ENCODE measurements around the gene MPC2.
"Not testable (repeated sequence)": the region's sequence is repeated elsewhere in the genome, so short reads cannot be mapped to it uniquely, and the experiment has no call there.

The MPC2 gene

DNA sequence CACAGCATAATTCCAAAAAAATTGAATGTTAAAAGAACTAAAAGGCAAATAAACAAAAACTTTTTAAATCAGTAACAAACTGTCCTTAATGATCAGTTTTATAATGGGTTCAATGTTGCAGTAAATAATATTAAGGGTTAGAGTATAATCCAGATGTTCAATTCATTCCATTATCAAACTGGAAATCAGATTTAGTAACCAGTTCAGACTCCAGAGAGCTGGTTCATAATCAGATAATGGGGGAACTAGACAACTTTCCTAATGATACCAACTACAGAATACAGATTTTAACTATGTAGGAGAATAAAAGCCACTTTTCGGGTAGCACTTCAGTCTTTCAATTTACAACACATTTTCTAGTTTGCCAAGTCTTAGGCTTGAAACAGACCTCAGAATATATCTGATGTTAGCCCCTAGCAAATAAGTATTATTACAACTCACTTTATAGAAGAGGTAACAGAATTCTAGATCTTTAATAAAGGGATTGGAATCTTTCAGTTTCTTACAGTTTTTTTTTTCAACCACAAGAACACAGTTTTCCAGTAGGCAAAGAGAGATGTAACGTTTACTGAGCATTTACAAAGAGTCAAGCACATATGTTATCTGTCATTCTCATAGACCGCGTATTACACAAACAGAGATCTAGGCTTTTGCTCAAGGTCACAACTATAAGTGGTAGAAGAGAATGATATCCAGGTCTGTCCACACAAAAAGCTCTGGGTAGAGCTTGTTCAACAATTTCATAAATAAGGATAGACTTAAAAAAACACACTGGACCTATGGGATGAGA lies 2.3 kb downstream of the MPC2 start:
- DNase-seq, result peak; percentile 53

DNA sequence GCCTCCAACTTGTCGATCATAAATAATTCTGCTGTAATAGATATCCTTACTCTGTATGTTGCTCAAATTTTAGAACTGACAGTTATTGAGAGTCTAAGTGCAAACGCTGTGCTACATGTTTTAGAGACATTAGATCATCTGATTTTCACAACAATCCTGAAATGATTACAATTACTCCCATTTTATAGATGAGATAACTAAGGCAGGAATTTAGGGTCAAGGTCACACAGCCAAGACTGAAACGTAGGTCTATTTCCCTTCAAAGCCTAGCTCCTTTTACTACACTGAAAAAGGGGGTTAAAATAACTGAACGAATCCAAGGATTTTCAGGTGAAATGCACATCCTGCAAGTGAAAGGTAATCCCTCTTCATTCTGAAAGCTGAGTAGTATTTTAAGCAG lies 3.1 kb downstream of the MPC2 start:
- DNase-seq, result no peak

DNA sequence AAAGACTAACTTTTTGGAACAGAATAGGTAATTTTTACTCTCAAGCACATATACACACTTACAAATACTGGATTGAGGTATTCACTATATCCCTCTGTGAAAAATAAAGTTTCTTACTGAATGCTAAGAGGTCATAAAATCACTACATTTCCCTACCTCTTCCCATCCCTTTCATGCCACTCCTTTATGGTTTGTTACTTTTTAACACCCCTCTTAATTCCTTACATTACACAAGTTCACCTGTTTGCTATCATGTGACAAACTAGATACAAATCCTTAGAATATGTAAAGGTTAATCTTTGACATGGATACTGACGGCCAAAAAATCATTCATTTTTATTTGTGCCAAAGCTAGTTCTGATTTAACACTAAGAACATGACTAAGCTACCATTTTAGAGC lies 7.1 kb downstream of the MPC2 start:
- no peak for DNase-seq

DNA sequence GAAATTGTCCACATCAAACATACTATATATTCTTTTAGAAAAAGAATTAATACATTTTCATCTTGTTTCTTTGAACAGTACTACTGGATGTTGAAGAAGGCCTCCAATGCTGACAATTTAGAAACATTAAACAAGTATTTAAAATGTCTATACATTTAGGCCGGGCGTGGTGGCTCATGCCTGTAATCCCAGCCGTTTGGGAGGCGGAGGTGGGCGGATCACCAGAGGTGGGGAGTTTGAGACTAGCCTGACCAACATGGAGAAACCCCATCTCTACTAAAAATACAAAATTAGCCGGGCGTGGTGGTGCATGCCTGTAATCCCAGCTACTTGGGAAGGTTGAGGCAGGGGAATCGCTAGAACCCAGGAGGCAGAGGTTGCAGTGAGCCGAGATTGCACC lies 8.0 kb downstream of the MPC2 start:
- DNase-seq, result not testable (repeated sequence)

DNA sequence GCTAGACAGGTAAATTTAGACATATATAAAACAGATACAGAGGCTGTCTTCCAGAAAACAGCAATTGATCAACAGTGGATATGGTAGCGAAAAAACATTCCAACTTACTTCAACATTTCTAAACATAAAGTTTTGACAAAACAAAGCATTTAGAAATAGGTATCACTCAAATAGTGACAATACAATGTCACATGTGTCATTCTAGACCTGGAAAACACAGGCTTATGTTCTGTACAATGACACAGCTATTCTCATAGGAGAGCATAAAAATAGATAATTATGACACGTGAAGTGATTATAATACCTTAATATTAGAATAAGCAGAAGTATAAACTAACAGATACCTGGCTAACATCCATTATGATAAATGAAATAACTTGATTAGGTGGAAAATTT lies 8.4 kb downstream of the MPC2 start:
- DNase-seq, result no peak

DNA sequence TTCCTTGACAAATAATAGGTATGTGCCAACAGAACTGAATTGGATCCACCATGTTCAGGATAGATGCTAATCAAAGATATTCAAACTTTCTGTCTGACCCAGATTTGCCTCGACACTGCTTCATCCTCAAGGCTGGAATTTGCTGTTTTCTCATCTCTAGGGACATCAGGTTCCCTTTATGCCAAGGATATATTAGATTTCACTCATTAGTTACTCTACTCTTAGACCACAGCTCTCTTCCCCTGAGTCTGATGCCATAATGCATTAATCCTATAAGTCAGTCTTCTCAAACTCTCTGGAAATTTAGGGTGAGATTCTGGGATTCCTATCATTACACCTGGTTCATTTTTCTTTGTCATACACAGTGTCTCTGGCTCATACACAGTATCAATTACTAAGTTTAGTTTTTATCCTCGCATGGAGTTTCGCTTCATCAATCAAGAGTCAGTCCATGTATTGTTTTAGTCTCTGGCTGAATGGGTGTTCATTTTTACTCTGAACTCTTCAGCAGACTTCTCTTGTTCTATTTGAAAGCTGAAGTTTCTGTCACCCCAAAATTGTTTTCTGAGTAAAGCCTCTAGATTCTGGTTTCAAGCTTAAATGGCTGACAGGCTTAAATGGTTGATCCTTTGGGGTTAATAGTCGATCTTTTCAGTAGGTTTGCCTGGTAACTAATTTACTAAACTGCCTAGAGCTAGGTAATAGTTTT lies 9.7 kb downstream of the MPC2 start:
- DNase-seq, result no peak

DNA sequence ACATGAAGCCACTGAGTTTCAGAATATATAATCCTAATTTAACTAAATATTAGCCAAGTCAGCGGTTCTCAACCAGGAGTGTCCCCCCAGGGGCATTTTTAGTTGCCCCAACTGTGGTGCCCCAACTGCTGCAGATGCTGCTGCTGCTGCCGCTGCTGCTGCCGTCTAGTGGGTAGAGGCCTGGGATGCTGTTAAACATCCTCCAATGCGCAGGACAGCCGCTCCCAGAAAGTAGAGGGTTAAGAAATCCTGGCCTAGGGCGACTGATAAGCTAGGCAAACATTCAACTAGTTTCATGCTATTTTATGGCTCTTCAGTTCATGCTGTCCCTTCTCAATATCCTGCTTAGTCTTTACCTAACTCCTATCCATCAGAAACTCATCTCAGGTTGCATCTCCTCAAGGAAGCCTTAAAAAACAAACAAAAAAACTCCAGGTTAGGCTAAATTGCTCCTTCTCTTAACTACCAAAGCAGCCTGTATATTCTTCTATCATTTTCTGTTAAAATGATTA lies 10.3 kb downstream of the MPC2 start:
- no peak for DNase-seq

DNA sequence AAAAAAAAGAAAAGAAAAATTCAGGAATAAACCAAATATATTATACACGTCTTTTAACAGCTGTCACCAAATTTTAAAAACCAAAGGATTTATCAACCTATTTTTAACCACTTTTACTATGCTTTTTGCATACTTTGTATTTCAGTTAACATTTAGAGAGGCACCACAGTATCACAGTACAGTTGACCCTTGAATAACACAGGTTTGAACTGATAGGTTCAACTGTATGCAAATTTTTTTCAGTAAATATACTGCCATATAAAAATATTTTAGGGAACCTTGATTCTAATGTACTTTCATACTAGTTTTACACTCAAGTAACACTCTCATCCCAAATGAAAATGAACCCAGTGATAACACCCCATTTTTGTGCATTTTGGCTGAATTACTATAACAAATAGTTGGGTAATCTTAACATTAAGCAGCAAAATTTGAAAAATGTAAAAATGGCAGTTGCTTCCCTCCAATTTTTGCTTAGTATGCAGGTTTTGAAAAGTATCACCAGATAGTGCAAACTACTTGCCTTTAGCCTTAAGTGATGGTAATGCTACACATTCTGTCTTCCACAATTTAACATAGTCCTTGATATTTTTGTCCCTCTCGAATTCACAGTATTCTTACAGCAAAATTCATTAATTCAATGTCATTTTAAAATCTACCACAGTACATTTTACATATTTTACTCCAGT lies 12.2 kb downstream of the MPC2 start:
- DNase-seq, result no peak

DNA sequence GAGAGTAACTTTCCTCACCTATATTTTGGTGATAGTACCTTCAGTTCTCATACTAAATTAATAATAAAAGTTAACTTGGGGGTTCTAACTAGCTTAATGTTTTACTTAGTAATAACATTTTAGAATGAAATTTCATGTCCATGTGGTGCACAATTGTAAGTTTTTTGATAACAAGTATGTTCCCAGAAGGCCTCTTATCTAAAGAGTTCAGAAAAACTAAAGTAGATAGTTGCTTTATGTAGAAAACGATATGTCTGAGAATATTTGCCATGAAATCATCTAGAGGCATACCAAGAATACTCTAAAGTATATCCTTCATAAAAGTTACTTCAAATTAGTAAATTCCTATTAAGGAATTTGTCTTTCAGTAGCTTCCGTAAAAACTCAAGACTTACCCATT lies 12.8 kb downstream of the MPC2 start:
- no peak for DNase-seq

DNA sequence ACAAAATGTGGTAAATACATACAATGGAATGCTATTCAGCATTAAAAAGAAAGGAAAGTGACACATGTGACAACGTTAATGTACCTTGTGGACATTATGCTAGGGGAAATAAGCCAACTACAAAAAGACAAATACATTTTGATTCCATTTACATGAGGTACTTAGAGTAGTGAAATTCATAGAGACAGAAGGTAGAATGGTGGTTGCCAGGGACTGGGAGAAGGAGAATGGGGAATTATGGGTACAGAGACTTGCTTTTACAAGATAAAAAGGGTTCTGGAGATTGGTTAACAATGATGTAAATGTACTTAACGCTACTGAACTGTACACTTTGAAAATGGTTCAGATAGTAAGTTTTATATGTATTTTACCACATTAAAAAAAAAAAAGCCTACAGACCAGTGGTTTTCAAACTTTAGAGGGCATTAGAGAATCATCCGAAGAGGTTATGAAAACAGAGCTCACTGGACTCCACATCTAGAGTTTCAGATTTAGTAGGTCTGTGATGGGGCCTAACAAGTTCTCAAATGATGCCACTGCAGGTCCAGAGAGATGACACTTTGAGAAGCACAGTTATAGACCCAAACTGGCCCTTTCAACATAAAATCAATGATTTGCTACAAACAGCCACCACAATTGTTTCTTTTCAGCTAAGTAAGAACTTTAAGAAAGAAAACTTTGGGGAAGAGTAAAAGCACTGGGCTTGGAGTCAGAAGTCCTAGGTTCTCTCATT lies 13.4 kb downstream of the MPC2 start:
- DNase-seq, result no peak

DNA sequence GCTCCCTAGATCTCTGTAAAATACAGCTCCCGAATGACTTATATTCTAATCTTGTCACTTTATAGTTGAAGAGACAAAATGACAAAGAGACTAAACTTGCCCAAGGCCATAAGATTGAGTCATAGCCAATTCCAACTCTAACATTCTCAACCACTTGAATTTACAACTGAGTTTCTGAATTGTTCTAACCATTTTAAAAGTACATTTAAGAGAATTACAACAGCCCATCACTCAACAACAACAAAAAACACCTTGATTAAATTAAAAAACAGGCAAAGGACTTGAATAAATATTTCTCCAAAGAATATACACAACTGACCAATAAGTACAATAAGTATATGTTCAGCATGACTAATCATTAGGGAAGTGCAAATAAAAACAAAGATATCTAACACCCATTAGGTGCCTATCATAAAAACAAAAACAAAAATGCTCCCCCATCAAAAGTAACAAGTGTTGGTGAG lies 14.2 kb downstream of the MPC2 start:
- DNase-seq, result no peak

DNA sequence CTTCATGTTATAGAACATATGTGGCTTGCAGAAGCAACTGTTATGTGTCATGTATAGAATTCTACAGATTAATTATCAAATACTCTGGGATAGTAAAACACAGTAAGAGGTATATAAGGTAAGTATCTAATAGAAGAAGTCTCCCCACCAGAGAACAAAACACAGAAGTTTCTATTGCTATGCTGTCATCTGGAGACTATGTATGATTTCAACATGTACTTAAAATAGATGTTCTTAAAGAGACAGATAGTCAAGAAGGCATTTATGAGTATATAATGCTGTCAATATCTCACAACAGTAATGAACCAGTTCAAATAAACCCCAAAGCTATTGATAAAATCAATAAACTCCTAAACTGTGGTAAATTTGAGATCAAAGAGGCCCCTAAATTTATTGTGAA lies 14.8 kb downstream of the MPC2 start:
- peak; percentile 41 for DNase-seq

DNA sequence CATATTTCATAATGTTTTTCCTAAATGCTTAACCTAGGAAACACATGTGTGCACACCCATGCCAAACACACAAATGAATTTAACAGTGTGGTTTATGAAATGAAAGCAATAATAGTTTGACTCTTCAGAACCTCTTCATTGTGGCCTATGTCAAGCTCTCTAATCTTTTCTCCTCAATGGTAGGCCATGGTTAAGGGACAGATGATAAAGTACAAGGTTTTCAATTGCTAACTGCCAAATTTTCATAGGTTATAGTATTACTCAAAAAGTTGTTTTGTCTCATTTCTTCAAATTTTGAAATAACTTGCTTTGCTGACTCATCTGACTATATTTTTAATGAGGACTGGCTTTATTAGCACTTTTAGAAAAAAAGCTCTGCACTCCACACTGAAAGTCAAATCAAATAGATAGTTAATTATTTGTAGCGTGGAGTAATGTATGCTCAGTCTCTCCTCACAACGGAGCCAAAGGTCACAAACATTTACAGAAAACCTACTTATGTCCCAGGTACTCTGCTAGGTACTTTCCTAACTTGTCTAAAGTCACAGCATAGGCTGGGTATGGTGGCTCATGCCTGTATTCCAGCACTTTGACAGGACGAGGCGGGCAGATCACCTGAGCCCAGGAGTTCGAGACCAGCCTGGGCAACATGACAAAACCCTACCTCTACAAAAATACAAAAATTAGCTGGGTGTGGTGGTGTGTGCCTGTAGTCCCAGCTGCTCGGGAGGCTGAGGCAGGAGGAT lies 19.9 kb downstream of the MPC2 start:
- no peak for DNase-seq

DNA sequence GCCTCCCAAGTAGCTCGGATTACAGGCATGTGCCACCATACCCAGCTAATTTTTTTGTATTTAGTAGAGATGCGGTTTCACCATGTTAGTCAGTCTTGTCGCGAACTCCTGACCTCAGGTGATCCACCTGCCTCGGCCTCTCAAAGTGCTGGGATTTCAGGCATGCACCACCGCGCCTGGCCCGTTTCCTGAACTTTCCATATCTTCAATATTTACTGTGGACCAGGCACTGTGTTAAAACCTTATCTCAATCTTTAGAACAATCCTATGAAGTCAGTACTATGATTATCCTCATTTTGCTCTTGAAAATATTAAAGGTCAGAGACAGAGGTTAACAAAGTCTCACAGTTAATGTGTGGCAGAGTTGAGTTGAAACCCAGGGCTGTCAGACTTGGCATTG lies 21.3 kb downstream of the MPC2 start:
- no peak for DNase-seq

DNA sequence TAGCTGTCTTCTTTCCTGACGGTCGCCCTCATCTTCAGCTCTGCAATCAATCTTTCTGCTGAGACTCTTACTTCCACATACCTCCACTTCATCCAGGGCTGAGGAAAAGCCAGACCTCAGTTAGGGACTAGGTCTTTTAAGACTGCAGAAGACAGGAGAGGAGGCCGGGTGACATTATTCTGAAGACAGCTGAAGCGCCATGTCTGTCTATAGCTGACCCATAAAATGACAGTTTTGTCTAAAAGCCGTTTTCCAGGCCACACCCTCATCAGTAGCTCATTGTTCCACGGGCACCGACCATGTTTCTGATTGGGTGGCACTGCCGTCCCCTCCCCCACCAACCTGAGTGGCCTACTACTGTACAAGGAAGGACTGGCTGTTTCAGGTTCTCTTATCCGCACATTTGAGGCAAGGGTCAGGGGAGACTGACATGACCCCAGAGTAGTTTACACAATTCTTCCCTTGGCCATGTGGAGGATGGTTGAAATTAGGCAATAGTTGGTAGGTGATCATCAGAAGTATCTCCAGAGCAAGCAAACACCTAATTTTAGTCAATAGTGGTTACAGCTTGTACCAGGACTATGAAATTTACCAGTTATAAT lies 22.9 kb downstream of the MPC2 start, which contains the start of gene ADCY10:
Gene ADCY10 (minus strand): TSS at position 240 of the 602 bp plus-strand sequence. CDS start 8,994 bp downstream, outside the sequence.
- no peak for DNase-seq

DNA sequence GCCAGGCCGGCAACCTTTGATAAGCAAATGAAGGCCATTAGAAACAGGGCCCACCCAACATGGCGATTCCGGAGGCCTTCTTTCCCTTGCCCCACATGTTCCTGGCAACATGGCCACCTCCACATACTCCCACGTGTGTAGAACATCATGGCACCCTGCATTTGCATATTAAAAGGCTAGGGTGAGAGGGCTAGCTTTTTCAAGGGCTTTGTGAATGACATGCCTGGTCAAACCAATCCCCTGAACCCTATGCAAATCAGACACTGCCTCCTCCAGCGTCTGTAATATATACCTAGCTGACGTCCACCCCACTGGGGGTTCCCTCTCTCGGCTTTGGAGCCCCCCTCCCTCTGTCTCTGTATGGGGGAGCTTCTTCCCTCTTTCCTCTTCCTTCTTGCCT lies 24.6 kb downstream of the MPC2 start:
- DNase-seq, result no peak

DNA sequence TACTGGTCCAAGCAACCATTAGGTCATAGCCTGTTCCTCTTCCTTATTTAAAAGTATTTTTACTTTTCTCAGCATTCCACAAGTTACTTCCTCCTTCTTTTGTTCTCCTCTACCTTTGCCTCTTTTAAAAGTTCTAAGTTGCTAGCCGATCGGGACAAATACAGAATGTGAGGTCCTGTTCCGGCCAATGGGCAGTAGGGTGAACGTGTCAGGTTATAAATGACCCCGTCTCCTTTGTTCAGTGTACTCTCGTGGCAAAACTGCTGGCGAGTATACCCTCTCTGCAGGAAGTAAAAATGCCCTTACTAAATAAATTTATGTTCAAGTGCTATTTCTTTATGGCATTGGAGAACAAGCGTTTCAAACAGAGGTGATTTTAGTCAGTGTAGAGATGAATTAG lies 25.5 kb downstream of the MPC2 start:
- no peak for DNase-seq

DNA sequence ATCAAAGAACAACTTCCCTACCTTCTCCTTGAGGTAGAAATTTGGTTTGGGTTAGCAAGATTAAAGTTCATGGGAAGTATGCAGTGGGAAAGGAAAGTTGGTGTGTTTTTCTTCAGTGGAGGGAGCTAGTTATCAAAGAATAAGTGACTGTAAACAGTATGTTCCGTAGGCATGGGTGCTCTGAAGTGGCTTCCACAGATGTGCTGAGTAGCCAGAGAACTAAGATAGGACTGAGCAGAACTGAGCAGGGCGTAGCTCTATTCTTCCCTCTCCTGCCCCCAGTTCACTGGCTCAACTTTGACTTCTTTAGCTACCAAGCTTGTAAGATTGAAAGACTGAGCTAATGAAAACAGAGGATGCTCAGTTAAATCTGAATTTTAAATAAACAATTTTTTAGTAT lies 26.3 kb downstream of the MPC2 start:
- DNase-seq, result no peak

DNA sequence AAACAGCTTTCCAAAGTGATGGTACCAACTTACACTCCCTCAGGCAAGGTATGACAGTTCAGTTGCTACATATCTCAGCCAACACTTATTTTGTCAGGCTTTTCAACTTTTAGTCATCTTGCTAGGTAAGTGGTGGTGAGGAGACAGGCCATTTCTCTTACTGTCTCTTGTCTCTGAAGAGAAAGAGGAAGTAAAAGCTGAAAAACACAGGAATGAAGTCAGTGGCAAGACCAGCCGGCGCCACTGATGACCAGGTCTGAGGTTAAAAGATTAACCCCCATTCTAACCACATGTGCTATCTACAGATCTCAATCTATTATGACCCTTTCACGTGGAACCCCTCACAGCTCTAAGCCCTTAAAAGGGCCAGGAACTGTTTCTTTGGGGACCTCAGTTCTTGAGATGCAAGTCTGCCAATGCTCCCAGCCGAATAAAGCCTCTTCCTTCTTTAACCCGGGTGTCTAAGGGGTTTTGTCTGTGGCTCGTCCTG lies 27.1 kb downstream of the MPC2 start:
- no peak for DNase-seq

DNA sequence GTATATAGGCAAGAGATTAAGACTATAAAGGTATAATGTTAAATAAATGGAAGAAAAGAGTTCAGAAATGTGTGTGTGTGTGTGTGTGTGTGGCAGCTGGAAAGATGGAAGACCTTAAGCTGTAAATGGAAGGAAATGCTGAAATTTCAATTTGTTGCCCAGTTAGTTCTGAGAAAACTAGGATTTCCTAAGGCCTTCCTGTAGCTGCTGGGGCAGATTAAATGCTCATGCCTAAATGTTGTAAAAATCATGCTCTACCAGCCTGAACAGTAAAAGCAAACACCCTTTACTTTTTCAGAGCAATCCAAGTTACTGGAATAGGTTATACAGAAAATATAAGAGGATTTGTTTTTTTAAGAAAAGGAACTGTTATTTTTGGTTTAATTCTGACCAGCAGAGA lies 31.2 kb downstream of the MPC2 start:
- DNase-seq, result no peak

DNA sequence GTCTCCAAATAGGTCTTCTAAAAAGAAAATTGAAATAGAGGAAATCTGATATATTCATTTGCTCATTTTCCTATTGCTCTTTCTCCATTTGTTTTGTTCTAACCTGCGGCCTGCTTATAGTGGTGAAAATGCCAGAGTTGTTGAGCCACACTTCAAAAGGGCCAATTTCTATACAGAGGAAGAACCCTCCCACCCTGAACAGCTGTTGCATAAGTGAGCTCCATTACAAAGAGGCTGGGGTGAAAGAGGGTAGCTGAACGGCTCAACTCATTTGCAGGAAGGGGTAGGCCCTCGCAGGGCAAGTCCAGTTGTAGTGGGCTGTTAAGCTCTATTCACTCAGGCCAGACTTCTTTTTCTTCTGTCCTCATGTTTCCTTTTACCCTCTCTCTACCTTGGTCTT lies 31.7 kb downstream of the MPC2 start:
- peak; percentile 15 for DNase-seq
